Sigmoid colon (tissue), 7 donors: Measurements from ENCODE around the gene ARHGAP42. TPM values are rescaled to one million over a fixed set of nuclear protein-coding genes. Genes with fewer than 3 reads are reported as not detected.

Source experiments
- DNase-seq: peaks from one replicate; pipeline ENCODE4 v3.0.0-alpha.2; 2019
- H3K27ac ChIP-seq, 4 donors: fragments of 200-600 bp; sonication (generic); one replicate each; pipeline ENCODE4 v1.5.1; 2016 to 2019; ENCODE audit warnings: mild to moderate bottlenecking in 1 of 4
- H3K27me3 ChIP-seq, 3 donors: fragments of 200-600 bp; sonication (generic); one replicate each; pipeline ENCODE4 v1.5.1; 2019; ENCODE audit warnings: mild to moderate bottlenecking in 1 of 3
- H3K36me3 ChIP-seq, 4 donors: fragments of 200-600 bp; sonication (generic); one replicate each; pipeline ENCODE4 v1.5.1; 2016 to 2019
- H3K4me1 ChIP-seq, 4 donors: fragments of 200-600 bp; sonication (generic); one replicate each; pipeline ENCODE4 v1.5.1; 2017 to 2019
- H3K4me3 ChIP-seq, 4 donors: fragments of 200-600 bp; sonication (generic); one replicate each; pipeline ENCODE4 v1.5.1; 2017 to 2019; ENCODE audit warnings: mild to moderate bottlenecking in 2 of 4, moderate library complexity in 1 of 4
- H3K9me3 ChIP-seq, 4 donors: fragments of 200-600 bp in 3 of 4; sonication (generic) in 3 of 4; one replicate each; pipeline versions ENCODE4 v1.5.1 to v1.6.1; 2013 to 2019
- EP300 ChIP-seq, 4 donors: sonication (generic); formaldehyde crosslinking; IDR thresholded peaks; one replicate each; pipeline ENCODE4 v1.6.1; 2017; ENCODE audit warnings: antibody characterized with exemption in 4 of 4
- POLR2A ChIP-seq, 2 donors: fragments of 450-650 bp; IDR thresholded peaks; one replicate each; pipeline ENCODE4 v1.6.1; 2016; ENCODE audit warnings: antibody characterized with exemption in 2 of 2, mild to moderate bottlenecking in 2 of 2, moderate library complexity in 2 of 2
- POLR2AphosphoS5 ChIP-seq, 4 donors: sonication (generic); formaldehyde crosslinking; IDR thresholded peaks; one replicate each; pipeline ENCODE4 v1.6.1; 2017; ENCODE audit warnings: antibody characterized with exemption in 4 of 4
- WGBS, 2 donors: extraction: QIAGEN DNeasy Blood & Tissue Kit; methylation state at CpG; one replicate each; pipeline ENCODE4 v1.1.7; 2013; 5-methylcytosine and 5-hydroxymethylcytosine counted together
- intact Hi-C: fragments of 100-400 bp; cut with DNase I; formaldehyde crosslinking; loops from one replicate; pipeline ENCODE4 v1.15.1; 2023
- polyA plus RNA-seq, 3 donors: library from polyadenylated mRNA; stranded (reverse); fragments of 200-250 nt; gene quantifications; one replicate each; pipeline ENCODE4 v1.2.3, GENCODE V29; 2013
- total RNA-seq, 4 donors: library from RNA; depleted of rRNA; stranded (reverse); fragments of >200 nt; gene quantifications; one replicate each; pipeline ENCODE4 v1.1.0, GENCODE V29; 2016
- TF ChIP-seq, protein P1 (sequence below), 4 experiments: fragments of 450-650 bp in 3 of 4; fragments of 200-600 bp in 1 of 4; IDR thresholded peaks; one replicate each; pipeline ENCODE4 v1.5.1; 2016 to 2019; ENCODE audit warnings: antibody characterized with exemption in 4 of 4, mild to moderate bottlenecking in 3 of 4, moderate library complexity in 2 of 4
- donor health status: healthy with polysubstance abuse.
- donor health status: Bipolar disorder and iron deficiency.
- donor health status: healthy.

The ARHGAP42 gene
- total and polyA plus RNA-seq, 7 donors: 4.2 to 16.9 (median 6.4) TPM

GRCh38 chr11:100872951-100873740 is 186.1 kb downstream of the ARHGAP42 start:
- H3K36me3 ChIP-seq: no peaks in the 10 kb centered on the region
- DNase-seq: no peak
- WGBS, 2 donors: 84 to 93% methylated on average over 3 of the region's 3 CpGs
- no peaks in the 10 kb centered on the region for H3K9me3 ChIP-seq
- H3K4me1 ChIP-seq: peaks cover 0 to 12% (median 8%) of the 10 kb centered on the region in 4 donors
- no peak overlapping the region for H3K4me3 ChIP-seq
- H3K27ac ChIP-seq: no peak overlapping the region
- H3K27me3 ChIP-seq: no peaks in the 10 kb centered on the region
- TF ChIP-seq POLR2A (IDR thresholded peaks at IDR 0.05): no peak
- TF ChIP-seq POLR2AphosphoS5 (IDR thresholded peaks at IDR 0.05): no peak
- TF ChIP-seq EP300 (IDR thresholded peaks at IDR 0.05): no peak
- TF ChIP-seq, protein P1, sequence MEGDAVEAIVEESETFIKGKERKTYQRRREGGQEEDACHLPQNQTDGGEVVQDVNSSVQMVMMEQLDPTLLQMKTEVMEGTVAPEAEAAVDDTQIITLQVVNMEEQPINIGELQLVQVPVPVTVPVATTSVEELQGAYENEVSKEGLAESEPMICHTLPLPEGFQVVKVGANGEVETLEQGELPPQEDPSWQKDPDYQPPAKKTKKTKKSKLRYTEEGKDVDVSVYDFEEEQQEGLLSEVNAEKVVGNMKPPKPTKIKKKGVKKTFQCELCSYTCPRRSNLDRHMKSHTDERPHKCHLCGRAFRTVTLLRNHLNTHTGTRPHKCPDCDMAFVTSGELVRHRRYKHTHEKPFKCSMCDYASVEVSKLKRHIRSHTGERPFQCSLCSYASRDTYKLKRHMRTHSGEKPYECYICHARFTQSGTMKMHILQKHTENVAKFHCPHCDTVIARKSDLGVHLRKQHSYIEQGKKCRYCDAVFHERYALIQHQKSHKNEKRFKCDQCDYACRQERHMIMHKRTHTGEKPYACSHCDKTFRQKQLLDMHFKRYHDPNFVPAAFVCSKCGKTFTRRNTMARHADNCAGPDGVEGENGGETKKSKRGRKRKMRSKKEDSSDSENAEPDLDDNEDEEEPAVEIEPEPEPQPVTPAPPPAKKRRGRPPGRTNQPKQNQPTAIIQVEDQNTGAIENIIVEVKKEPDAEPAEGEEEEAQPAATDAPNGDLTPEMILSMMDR (IDR thresholded peaks at IDR 0.05): no peak
- intact Hi-C loops: no loop called here

DNA sequence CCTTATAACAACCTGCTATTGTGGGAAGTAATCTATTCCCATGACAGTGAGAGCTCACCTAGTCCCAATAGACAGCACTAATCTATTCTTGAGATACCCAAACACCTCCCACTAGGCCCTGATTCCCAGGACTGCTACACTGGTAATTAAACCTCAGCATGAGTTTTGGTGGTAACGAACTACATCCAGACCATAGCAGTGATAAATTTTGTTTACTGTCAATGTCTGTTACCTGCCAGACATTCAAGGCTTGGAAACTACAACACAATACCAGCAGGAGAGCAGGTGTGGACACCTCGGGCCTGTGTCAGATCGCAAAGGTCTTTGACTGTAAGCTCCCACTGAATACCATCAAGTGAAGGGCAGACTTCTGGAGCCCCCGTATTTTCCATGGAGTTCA is 187.1 kb downstream of the ARHGAP42 start:
- no peak for DNase-seq
- Histone ChIP-seq H3K36me3 (no peaks in the 10 kb centered on the region), H3K27ac (no peak overlapping the region), H3K9me3 (no peaks in the 10 kb centered on the region), H3K4me3 (no peak overlapping the region), H3K27me3 (no peaks in the 10 kb centered on the region), H3K4me1 (peaks cover 0 to 12% (median 8%) of the 10 kb centered on the region in 4 donors)
- 95% methylated on average over 4 of the region's 4 CpGs for WGBS, 2 donors
- TF ChIP-seq POLR2A (IDR thresholded peaks at IDR 0.05) (no peak), POLR2AphosphoS5 (IDR thresholded peaks at IDR 0.05) (no peak), EP300 (IDR thresholded peaks at IDR 0.05) (no peak)
- TF ChIP-seq, protein P1 (IDR thresholded peaks at IDR 0.05): no peak
- intact Hi-C loops: no loop called here

- peak overlapping the region in 1 of 4 donors; percentile 58 for H3K27ac ChIP-seq
Observed at GRCh38 chr11:100875521-100875869, 188.4 kb downstream of the ARHGAP42 start.

DNA sequence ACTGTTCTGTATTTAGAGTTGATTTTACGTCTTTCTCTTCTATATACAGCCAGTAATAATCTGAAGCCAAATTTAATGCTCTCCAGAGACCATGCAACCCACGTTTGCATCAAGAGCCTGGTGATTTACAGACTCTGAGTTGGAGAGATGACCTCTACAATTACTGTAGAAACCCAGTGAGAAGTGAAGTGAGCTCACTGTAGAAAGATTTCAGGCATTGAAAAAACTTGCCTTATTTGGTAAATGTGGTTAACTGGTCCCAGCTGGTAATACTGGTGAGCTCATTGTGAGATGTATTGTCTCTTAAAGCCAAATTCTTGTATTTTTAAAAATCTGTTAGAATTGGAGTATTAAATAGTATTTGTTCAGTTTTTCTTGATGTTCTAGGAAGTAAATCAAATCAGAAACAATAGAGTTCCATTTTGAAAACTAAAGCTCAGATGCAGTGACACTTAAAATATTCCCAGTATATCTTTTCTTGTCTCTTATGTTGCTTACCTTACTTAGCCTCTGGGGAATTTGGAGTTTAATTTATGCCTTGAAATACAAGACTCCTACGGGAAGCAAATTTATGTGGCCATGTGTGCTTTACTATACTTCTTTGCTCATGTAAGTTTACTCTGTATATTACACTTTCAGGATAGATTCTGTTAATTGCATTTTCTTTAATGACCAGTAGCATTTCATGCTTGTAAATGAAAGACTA is 189.9 kb downstream of the ARHGAP42 start:
- TF ChIP-seq POLR2A (IDR thresholded peaks at IDR 0.05) (no peak), POLR2AphosphoS5 (IDR thresholded peaks at IDR 0.05) (peak in 1 of 4 donors; percentile 53)
- H3K36me3 ChIP-seq: no peaks in the 10 kb centered on the region

More at GRCh38 chr11:100875521-100875869, 188.4 kb downstream of the ARHGAP42 start:
- Histone ChIP-seq H3K36me3 (no peaks in the 10 kb centered on the region), H3K9me3 (no peaks in the 10 kb centered on the region), H3K4me1 (peaks cover 0 to 12% (median 8%) of the 10 kb centered on the region in 4 donors), H3K4me3 (no peak overlapping the region), H3K27me3 (no peaks in the 10 kb centered on the region)
- DNase-seq: no peak
- intact Hi-C loops: no loop called here
- no peak for TF ChIP-seq POLR2AphosphoS5 (IDR thresholded peaks at IDR 0.05)
- no peak for TF ChIP-seq POLR2A (IDR thresholded peaks at IDR 0.05)
- no peak for TF ChIP-seq EP300 (IDR thresholded peaks at IDR 0.05)
- TF ChIP-seq, protein P1 (IDR thresholded peaks at IDR 0.05): no peak
- WGBS, 2 donors: 91 to 95% methylated on average over 8 of the region's 8 CpGs

DNA sequence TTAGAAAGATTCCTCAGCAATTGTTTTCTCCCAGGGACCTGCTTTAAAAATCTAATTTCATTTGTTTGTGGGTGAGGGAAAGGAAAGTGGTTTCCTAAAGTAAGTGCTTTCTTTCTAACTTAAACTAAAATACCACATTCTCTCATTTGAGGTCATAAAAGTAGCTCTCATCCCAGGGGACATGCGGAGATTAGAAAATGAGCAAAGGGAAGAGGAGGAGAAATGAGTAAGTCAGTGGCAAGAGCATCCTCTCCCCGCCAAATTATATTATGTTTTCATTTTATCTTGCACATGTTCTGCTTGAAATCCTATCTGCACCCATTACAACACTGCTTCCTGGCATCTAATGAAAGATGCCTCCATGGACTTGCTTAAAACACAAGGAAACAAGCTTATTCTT is 191.4 kb downstream of the ARHGAP42 start:
- Histone ChIP-seq H3K36me3 (no peaks in the 10 kb centered on the region), H3K4me1 (peaks cover 0 to 12% (median 8%) of the 10 kb centered on the region in 4 donors), H3K9me3 (no peaks in the 10 kb centered on the region), H3K27me3 (no peaks in the 10 kb centered on the region), H3K27ac (peak overlapping the region in 1 of 4 donors; percentile 58), H3K4me3 (no peak overlapping the region)
- TF ChIP-seq POLR2AphosphoS5 (IDR thresholded peaks at IDR 0.05) (no peak), EP300 (IDR thresholded peaks at IDR 0.05) (no peak), POLR2A (IDR thresholded peaks at IDR 0.05) (no peak)
- TF ChIP-seq, protein P1 (IDR thresholded peaks at IDR 0.05): no peak
- intact Hi-C loops: no loop called here
- no peak for DNase-seq
- 90 to 96% methylated on average over 2 of the region's 2 CpGs for WGBS, 2 donors

More for the DNA sequence above, 189.9 kb downstream of the ARHGAP42 start:
- intact Hi-C loops: no loop called here
- no peak for DNase-seq
- no peaks in the 10 kb centered on the region for H3K27me3 ChIP-seq
- H3K4me3 ChIP-seq: no peak overlapping the region
- H3K27ac ChIP-seq: peak overlapping the region in 2 of 4 donors; percentile 35 to 58
- peaks cover 0 to 12% (median 8%) of the 10 kb centered on the region in 4 donors for H3K4me1 ChIP-seq
- 64 to 74% methylated on average over 3 of the region's 3 CpGs for WGBS, 2 donors
- H3K9me3 ChIP-seq: no peaks in the 10 kb centered on the region
